HG03103 (cell line): ENCODE data around the gene SEMA6B.
"Not testable (repeated sequence)": the region's sequence is repeated elsewhere in the genome, so short reads cannot be mapped to it uniquely, and the experiment has no call there.

Source experiments
- ATAC-seq: cut with Tn5 transposase; IDR thresholded peaks from one replicate; pipeline ENCODE4 v1.9.1; 2021; ENCODE audit warnings: low read depth; ENCODE audit not compliant: unreplicated experiment

The SEMA6B gene

GRCh38 chr19:4550479-4551050, 8.9 kb downstream of the SEMA6B start:
- ATAC-seq: no peak

DNA sequence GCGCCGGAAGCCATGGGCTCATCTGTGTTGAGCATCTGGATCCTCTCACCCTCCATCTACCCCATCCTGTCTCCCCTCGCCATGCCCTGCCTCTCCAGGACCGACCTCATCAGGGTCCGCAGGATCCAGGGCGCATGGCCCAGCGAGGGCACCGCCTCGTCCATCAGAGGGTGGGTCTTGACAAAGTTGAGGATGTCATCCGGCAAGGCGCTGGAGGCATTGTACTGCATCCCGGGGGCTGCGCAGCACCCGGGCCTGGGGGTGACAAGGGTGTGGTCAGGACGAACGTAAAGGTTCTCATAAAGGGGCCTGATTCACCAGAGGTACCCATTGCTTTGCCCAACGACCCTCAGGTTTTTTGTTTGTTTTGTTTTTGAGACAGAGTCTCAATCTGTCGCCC, 9.5 kb downstream of the SEMA6B start:
- ATAC-seq: no peak

- no peak for ATAC-seq
Observed at GRCh38 chr19:4548238-4548584, 11.3 kb downstream of the SEMA6B start.

GRCh38 chr19:4547303-4548237, 11.9 kb downstream of the SEMA6B start:
- no peak for ATAC-seq

DNA sequence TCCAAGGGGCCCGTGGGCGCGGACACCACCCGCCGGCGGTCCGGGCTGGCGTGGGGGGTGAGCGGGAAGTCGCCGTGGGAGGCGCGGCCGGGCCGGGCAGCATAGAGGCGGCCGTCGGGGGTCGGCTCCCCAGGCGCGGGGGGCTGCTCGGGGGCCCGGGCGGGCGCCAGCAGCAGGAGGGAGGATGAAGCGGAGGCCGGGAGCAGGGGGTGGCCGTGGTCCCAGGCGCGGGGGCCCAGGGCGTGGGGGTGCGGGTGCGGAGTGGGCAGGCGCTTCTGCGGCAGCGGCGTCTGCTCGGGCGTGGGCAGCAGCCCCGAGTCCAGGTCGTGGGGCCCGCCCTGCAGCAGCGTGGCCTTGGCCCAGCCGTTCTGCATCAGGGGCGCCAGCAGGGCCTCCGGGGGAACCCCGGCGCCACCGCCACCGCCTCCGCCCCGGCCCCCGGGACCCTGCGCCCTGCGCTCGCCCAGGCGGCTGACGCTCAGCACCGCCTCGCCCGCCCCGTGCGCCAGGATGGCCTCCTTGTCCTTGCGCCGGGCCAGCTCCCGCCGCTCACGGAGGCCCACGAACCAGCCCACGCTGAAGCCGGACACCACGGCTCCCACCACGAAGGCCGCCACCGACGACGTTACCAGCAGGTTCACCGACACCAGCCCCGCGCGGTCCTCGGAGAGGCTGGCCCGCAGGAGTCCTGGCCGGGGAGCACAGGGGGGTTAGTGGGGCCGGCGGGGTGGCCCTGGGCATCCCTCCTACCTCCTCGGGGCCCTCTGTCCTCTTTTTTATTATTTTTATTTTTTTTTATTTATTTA, 15.4 kb downstream of the SEMA6B start:
- ATAC-seq: no peak

- ATAC-seq: no peak
Observed at GRCh38 chr19:4542896-4543841, 16.3 kb downstream of the SEMA6B start.

- ATAC-seq: not testable (repeated sequence)
Observed at GRCh38 chr19:4541806-4542145, 17.7 kb downstream of the SEMA6B start.

- no peak for ATAC-seq
Observed at GRCh38 chr19:4541114-4541805, 18.2 kb downstream of the SEMA6B start.

- ATAC-seq: no peak
Observed at GRCh38 chr19:4539693-4540581, 19.5 kb downstream of the SEMA6B start, which contains the start of gene LRG1. Gene LRG1, minus strand, starts transcription at chr19:4540036. Its CDS starts 23 bp downstream, at chr19:4540013.

- no peak for ATAC-seq
Observed at GRCh38 chr19:4539169-4539692, 20.3 kb downstream of the SEMA6B start.

GRCh38 chr19:4538601-4538954, 20.9 kb downstream of the SEMA6B start:
- ATAC-seq: no peak

DNA sequence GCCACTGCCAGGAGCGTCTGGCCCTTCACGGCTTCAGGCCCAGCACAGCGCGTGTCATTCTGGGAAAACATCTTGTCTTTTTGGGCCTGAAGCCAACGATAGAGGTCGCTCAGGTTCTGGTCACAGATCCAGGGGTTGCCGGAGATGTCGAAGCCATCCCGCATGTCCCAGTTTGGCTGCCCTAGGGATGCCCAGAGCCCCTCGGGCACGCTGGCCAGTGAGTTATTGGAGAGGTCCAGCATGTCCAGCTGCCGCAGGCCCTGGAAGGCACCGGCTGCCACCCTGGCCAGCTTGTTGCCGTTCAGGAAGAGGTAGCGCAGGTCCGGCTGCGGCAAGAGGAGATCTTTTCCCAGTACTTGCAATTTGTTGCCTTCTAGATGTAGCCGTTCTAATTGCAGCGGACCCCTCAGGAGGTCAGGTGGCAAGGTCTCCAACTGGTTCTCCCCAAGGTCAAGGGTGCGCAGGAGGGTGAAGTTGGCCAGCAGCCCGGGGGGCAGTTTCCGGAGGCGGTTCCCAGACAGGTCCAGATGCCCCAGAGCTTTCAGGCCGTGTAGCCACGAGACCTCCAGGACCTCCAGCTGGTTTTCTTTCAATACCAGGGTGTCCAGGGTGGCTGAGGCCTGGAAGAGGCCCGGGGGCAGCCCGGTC, 21.4 kb downstream of the SEMA6B start:
- no peak for ATAC-seq

GRCh38 chr19:4536798-4537197, 22.7 kb downstream of the SEMA6B start:
- ATAC-seq: no peak

GRCh38 chr19:4534836-4535658, 24.4 kb downstream of the SEMA6B start, which contains the start of gene PLIN5:
Gene PLIN5, minus strand, starts transcription at chr19:4535224. Its CDS starts 1,150 bp downstream, at chr19:4534074.
- ATAC-seq: no peak

- no peak for ATAC-seq
Observed at GRCh38 chr19:4533835-4534424, 25.6 kb downstream of the SEMA6B start.

DNA sequence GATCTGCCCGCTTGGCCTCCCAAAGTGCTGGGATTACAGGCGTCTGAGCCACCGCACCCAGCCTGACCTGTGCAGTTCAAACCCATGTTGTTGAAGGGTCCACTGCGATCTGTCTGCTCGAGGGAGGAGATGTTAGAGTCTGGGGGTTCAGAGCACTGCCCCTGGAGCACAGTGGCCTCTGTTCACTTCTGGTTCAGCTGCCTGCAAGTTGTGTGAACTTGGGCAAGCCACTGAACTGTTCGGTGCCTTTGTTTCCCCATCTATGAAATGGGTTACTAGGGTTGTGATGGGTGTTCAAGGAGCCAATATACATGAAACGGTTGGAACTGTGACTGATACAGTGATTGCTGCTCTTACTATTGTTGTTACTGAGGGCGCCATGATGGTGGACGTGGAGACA, 26.1 kb downstream of the SEMA6B start:
- ATAC-seq: no peak
